Liver (tissue), 9 donors: ENCODE measurements around the gene SULT1A2. TPM values are rescaled to one million over a fixed set of nuclear protein-coding genes. Genes with fewer than 3 reads are reported as not detected.
"Not testable (repeated sequence)": the region's sequence is repeated elsewhere in the genome, so short reads cannot be mapped to it uniquely, and the experiment has no call there.

Experiments used
- DNase-seq: peaks from one replicate; pipeline ENCODE4 v3.0.0-alpha.2; 2017; ENCODE audit warnings: low spot score
- H3K27ac ChIP-seq, 2 donors: one replicate each; pipeline ENCODE4 v1.7.0; 2013; ENCODE audit warnings: inconsistent platforms in 2 of 2, low read length in 2 of 2, control low read depth in 1 of 2, low read depth in 1 of 2, mild to moderate bottlenecking in 1 of 2
- H3K27me3 ChIP-seq, 4 donors: one replicate each; pipeline versions ENCODE4 v1.6.1 to v1.7.0; 2013; ENCODE audit warnings: low read length in 3 of 4, inconsistent platforms in 1 of 4, mild to moderate bottlenecking in 1 of 4, moderate library complexity in 1 of 4; ENCODE audit not compliant: control insufficient read depth in 4 of 4, insufficient read depth in 4 of 4
- H3K36me3 ChIP-seq, 4 donors: one replicate each; pipeline versions ENCODE4 v1.6.1 to v1.7.0; 2013; ENCODE audit warnings: low read length in 3 of 4, mild to moderate bottlenecking in 3 of 4, low read depth in 1 of 4, moderate library complexity in 1 of 4; ENCODE audit not compliant: control insufficient read depth in 4 of 4, insufficient read depth in 3 of 4
- H3K4me1 ChIP-seq, 4 donors: one replicate each; pipeline versions ENCODE4 v1.6.1 to v1.7.0; 2013; ENCODE audit warnings: low read length in 3 of 4, mild to moderate bottlenecking in 3 of 4, moderate library complexity in 1 of 4; ENCODE audit not compliant: control insufficient read depth in 4 of 4, insufficient read depth in 4 of 4
- H3K4me3 ChIP-seq, 3 donors: one replicate each; pipeline versions ENCODE4 v1.6.1 to v1.7.0; 2013; ENCODE audit warnings: low read length in 3 of 3, control low read depth in 1 of 3, low read depth in 1 of 3, mild to moderate bottlenecking in 1 of 3
- H3K9ac ChIP-seq, 2 donors: one replicate each; pipeline ENCODE4 v1.7.0; 2013; ENCODE audit warnings: low read length in 2 of 2, mild to moderate bottlenecking in 2 of 2, moderate library complexity in 2 of 2, control low read depth in 1 of 2, low read depth in 1 of 2
- H3K9me3 ChIP-seq, 4 donors: one replicate each; pipeline versions ENCODE4 v1.6.1 to v1.7.0; 2013; ENCODE audit warnings: low read length in 3 of 4; ENCODE audit not compliant: control insufficient read depth in 4 of 4
- ATF3 ChIP-seq: IDR thresholded peaks from 2 replicates; pipeline ENCODE4 v1.6.1; 2016; ENCODE audit warnings: antibody characterized with exemption
- EGR1 ChIP-seq, 2 donors: IDR thresholded peaks; 2 replicates each; pipeline ENCODE4 v1.6.1; 2016 to 2018; ENCODE audit warnings: antibody characterized with exemption in 2 of 2, low read depth in 2 of 2
- FOXA1 ChIP-seq: IDR thresholded peaks from 2 replicates; pipeline ENCODE4 v1.6.1; 2016; ENCODE audit warnings: antibody characterized with exemption
- FOXA2 ChIP-seq: IDR thresholded peaks from 2 replicates; pipeline ENCODE4 v1.6.1; 2016; ENCODE audit warnings: antibody characterized with exemption
- GABPA ChIP-seq, 2 donors: IDR thresholded peaks in 1 of 2; conservative IDR thresholded peaks in 1 of 2; 2 replicates each; pipeline ENCODE4 v1.6.1; 2016; ENCODE audit warnings: antibody characterized with exemption in 2 of 2, mild to moderate bottlenecking in 1 of 2, moderate library complexity in 1 of 2
- HNF4A ChIP-seq, 2 donors: conservative IDR thresholded peaks; 2 replicates each; pipeline ENCODE4 v1.6.1; 2016; ENCODE audit warnings: antibody characterized with exemption in 2 of 2, mild to moderate bottlenecking in 2 of 2
- HNF4G ChIP-seq: IDR thresholded peaks from 2 replicates; pipeline ENCODE4 v1.6.1; 2016; ENCODE audit warnings: antibody characterized with exemption
- JUND ChIP-seq, 2 donors: IDR thresholded peaks; 2 replicates each; pipeline ENCODE4 v1.6.1; 2016; ENCODE audit warnings: antibody characterized with exemption in 2 of 2
- MAX ChIP-seq: IDR thresholded peaks from 2 replicates; pipeline ENCODE4 v1.6.1; 2016; ENCODE audit warnings: antibody characterized with exemption
- NR2F2 ChIP-seq: IDR thresholded peaks from 2 replicates; pipeline ENCODE4 v1.6.1; 2016; ENCODE audit warnings: antibody characterized with exemption
- RAD21 ChIP-seq, 2 donors: IDR thresholded peaks; 2 replicates each; pipeline ENCODE4 v1.6.1; 2016; ENCODE audit warnings: antibody characterized with exemption in 2 of 2, mild to moderate bottlenecking in 2 of 2
- REST ChIP-seq: IDR thresholded peaks from 2 replicates; pipeline ENCODE4 v1.6.1; 2016; ENCODE audit warnings: antibody characterized with exemption, mild to moderate bottlenecking
- RXRA ChIP-seq, 2 donors: IDR thresholded peaks; 2 replicates each; pipeline ENCODE4 v1.6.1; 2017 to 2018; ENCODE audit warnings: antibody characterized with exemption in 2 of 2, mild to moderate bottlenecking in 1 of 2
- SP1 ChIP-seq: IDR thresholded peaks from 2 replicates; pipeline ENCODE4 v1.6.1; 2018; ENCODE audit warnings: antibody characterized with exemption, mild to moderate bottlenecking
- TAF1 ChIP-seq: conservative IDR thresholded peaks from 2 replicates; pipeline ENCODE4 v1.6.1; 2016; ENCODE audit warnings: antibody characterized with exemption, mild to moderate bottlenecking
- ZBTB33 ChIP-seq: IDR thresholded peaks from 2 replicates; pipeline ENCODE4 v1.6.1; 2016; ENCODE audit warnings: antibody characterized with exemption
- WGBS: extraction: QIAGEN DNeasy Blood & Tissue Kit; methylation state at CpG from one replicate; pipeline ENCODE4 v1.1.7; 2013; 5-methylcytosine and 5-hydroxymethylcytosine counted together
- polyA plus RNA-seq, 2 donors: library from polyadenylated mRNA; stranded (reverse) in 1 of 2; unstranded in 1 of 2; fragments of 200-250 nt in 1 of 2; fragments of >200 nt in 1 of 2; fragmentation: Nextera tagmentation in 1 of 2; extraction: Ambion mirVana in 1 of 2; gene quantifications; one replicate each; pipeline versions ENCODE4 v1.2.1 to v1.2.3, GENCODE V29; 2013 to 2015
- total RNA-seq, 2 donors: library from RNA; depleted of rRNA; stranded (reverse); fragments of >200 nt; gene quantifications; one replicate each; pipeline ENCODE4 v1.2.3, GENCODE V29; 2014
- donor health status: healthy.
- donor health status: healthy.
- donor health status: healthy.
- donor health status: healthy.
- donor health status: healthy.

The SULT1A2 gene
- total and polyA plus RNA-seq, 4 donors = 1.6 to 29.4 (median 14.9) TPM

GRCh38 chr16:28610595-28611191, 13.8 kb upstream of the SULT1A2 start:
- DNase-seq = no peak
- no peak for TF ChIP-seq MAX
- peak in 1 of 2 donors; percentile 30 for TF ChIP-seq HNF4A (conservative IDR thresholded peaks at IDR 0.05)
- no peak overlapping the region for H3K9ac ChIP-seq
- peaks cover 5 to 31% (median 28%) of the 10 kb centered on the region in 4 donors for H3K4me1 ChIP-seq
- H3K27ac ChIP-seq = peak overlapping the region; percentile 72 to 84
- H3K4me3 ChIP-seq = peak overlapping the region; percentile 18 to 42 (median 21)
- 36% methylated on average over 10 of the region's 10 CpGs for WGBS
- H3K36me3 ChIP-seq = peaks cover 3 to 8% (median 3%) of the 10 kb centered on the region in 4 donors
- H3K27me3 ChIP-seq = no peaks in the 10 kb centered on the region
- no peaks in the 10 kb centered on the region for H3K9me3 ChIP-seq

GRCh38 chr16:28609631-28610594, 13.1 kb upstream of the SULT1A2 start, which contains the start of gene SULT1A1:
Gene SULT1A1 (minus strand): TSS chr16:28610044. CDS start chr16:28608855, 1,189 bp downstream.
- H3K27me3 ChIP-seq = no peaks in the 10 kb centered on the region
- peak within 1 kb of the TSS; percentile 72 to 84 for H3K27ac ChIP-seq
- H3K4me1 ChIP-seq = peaks cover 5 to 31% (median 28%) of the 10 kb centered on the region in 4 donors
- peak within 1 kb of the TSS; percentile 29 to 71 (median 53) for H3K4me3 ChIP-seq
- no peaks in the 10 kb centered on the region for H3K9me3 ChIP-seq
- peak within 1 kb of the TSS; percentile 31 to 45 for H3K9ac ChIP-seq
- H3K36me3 ChIP-seq = peaks cover 3 to 14% (median 10%) of the 10 kb centered on the region in 4 donors
- TF ChIP-seq HNF4A (conservative IDR thresholded peaks at IDR 0.05) (peak; percentile 67 to 70), RAD21 (IDR thresholded peaks at IDR 0.05) (peak in 1 of 2 donors; percentile 46), FOXA2 (no peak), NR2F2 (peak; percentile 62), REST (peak; percentile 76), JUND (IDR thresholded peaks at IDR 0.05) (peak in 1 of 2 donors; percentile 61), GABPA (IDR thresholded peaks at IDR 0.05 in 1 of 2, conservative IDR thresholded peaks at IDR 0.05 in 1 of 2) (peak in 1 of 2 donors; percentile 64), TAF1 (no peak), MAX (peak; percentile 33), EGR1 (IDR thresholded peaks at IDR 0.05; ENCODE audit: low read depth in 2 of 2) (peak in 1 of 2 donors; percentile 24), ZBTB33 (no peak), HNF4G (peak; percentile 38), FOXA1 (no peak), ATF3 (no peak), RXRA (IDR thresholded peaks at IDR 0.05) (peak; percentile 84 to 88), SP1 (peak; percentile 82)
- 15% methylated on average over 11 of the region's 11 CpGs for WGBS
- DNase-seq = peak; percentile 54

GRCh38 chr16:28608867-28609596, 12.2 kb upstream of the SULT1A2 start:
- WGBS = 38% methylated on average over 11 of the region's 11 CpGs
- peak overlapping the region; percentile 31 to 45 for H3K9ac ChIP-seq
- H3K4me3 ChIP-seq = peak overlapping the region; percentile 29 to 71 (median 53)
- peak; percentile 32 for DNase-seq
- peaks cover 3 to 16% (median 13%) of the 10 kb centered on the region in 4 donors for H3K36me3 ChIP-seq
- not testable (repeated sequence) for H3K9me3 ChIP-seq, H3K27me3 ChIP-seq
- peak overlapping the region; percentile 72 to 84 for H3K27ac ChIP-seq
- H3K4me1 ChIP-seq = peaks cover 5 to 31% (median 28%) of the 10 kb centered on the region in 4 donors
